GM19023 (cell line): ENCODE results near the gene RFT1.

Experiments
- ATAC-seq: cut with Tn5 transposase; IDR thresholded peaks from one replicate; pipeline ENCODE4 v1.9.1; 2021; ENCODE audit warnings: mild to moderate bottlenecking, moderate library complexity; ENCODE audit not compliant: unreplicated experiment

Gene RFT1

GRCh38 chr3:53150247-53151085, 20.2 kb upstream of the RFT1 start:
- ATAC-seq = no peak

GRCh38 chr3:53149699-53150098, 19.5 kb upstream of the RFT1 start:
- ATAC-seq = no peak

GRCh38 chr3:53149006-53149690, 18.9 kb upstream of the RFT1 start:
- ATAC-seq = no peak

GRCh38 chr3:53147903-53148400, 17.7 kb upstream of the RFT1 start:
- ATAC-seq = no peak

GRCh38 chr3:53147151-53147902, 17.1 kb upstream of the RFT1 start:
- no peak for ATAC-seq

- ATAC-seq = no peak
Observed at GRCh38 chr3:53146319-53146891, 16.2 kb upstream of the RFT1 start.

GRCh38 chr3:53145713-53146080, 15.5 kb upstream of the RFT1 start:
- no peak for ATAC-seq

GRCh38 chr3:53144862-53145712, 14.9 kb upstream of the RFT1 start:
- ATAC-seq = no peak

- ATAC-seq = no peak
Observed at GRCh38 chr3:53144446-53144845, 14.2 kb upstream of the RFT1 start.

GRCh38 chr3:53142986-53143385, 12.8 kb upstream of the RFT1 start:
- ATAC-seq = no peak

GRCh38 chr3:53140847-53141845, 10.9 kb upstream of the RFT1 start:
- ATAC-seq = no peak

GRCh38 chr3:53139906-53140846, 9.9 kb upstream of the RFT1 start:
- ATAC-seq = no peak

GRCh38 chr3:53137835-53138446, 7.7 kb upstream of the RFT1 start:
- no peak for ATAC-seq

- ATAC-seq = no peak
Observed at GRCh38 chr3:53137221-53137620, 7.0 kb upstream of the RFT1 start.

- peak; percentile 52 for ATAC-seq
Observed at GRCh38 chr3:53134631-53135232, 4.5 kb upstream of the RFT1 start.

- no peak for ATAC-seq
Observed at GRCh38 chr3:53132347-53132746, 2.1 kb upstream of the RFT1 start.

- no peak for ATAC-seq
Observed at GRCh38 chr3:53131096-53131495, 861 bp upstream of the RFT1 start.
